Mesenchymal stem cell (in vitro differentiated cells and primary cell): ENCODE results near the gene MRPS27.

Source experiments
- DNase-seq: peaks from one replicate; pipeline ENCODE4 v3.0.0-alpha.2; 2013
- H2AFZ ChIP-seq: one replicate; pipeline ENCODE4 v1.6.1; 2013; ENCODE audit warnings: low read depth, mild to moderate bottlenecking, control low read depth, inconsistent platforms, low read length, moderate library complexity
- H2AK5ac ChIP-seq: 2 replicates; pipeline ENCODE4 v1.6.1; 2013; ENCODE audit warnings: low read length, moderate library complexity, mild to moderate bottlenecking, inconsistent platforms; ENCODE audit not compliant: severe bottlenecking
- H2BK120ac ChIP-seq: one replicate; pipeline ENCODE4 v1.6.1; 2013; ENCODE audit warnings: low read depth, mild to moderate bottlenecking, inconsistent platforms, low read length, moderate library complexity
- H2BK12ac ChIP-seq, 2 experiments: one replicate each; pipeline ENCODE4 v1.6.1; 2013; ENCODE audit warnings: inconsistent platforms in 2 of 2, low read length in 2 of 2, mild to moderate bottlenecking in 2 of 2, moderate library complexity in 2 of 2, control low read depth in 1 of 2
- H2BK15ac ChIP-seq: one replicate; pipeline ENCODE4 v1.6.1; 2013; ENCODE audit warnings: mild to moderate bottlenecking, low read depth, inconsistent platforms; ENCODE audit not compliant: poor library complexity, severe bottlenecking
- H2BK5ac ChIP-seq: 2 replicates; pipeline ENCODE4 v1.6.1; 2013; ENCODE audit warnings: low read depth, mild to moderate bottlenecking, low read length, control low read depth, inconsistent platforms; ENCODE audit not compliant: poor library complexity, severe bottlenecking
- H3K14ac ChIP-seq, 2 experiments: one replicate each; pipeline ENCODE4 v1.6.1; 2013; ENCODE audit warnings: inconsistent platforms in 2 of 2, low read length in 2 of 2, control low read depth in 1 of 2, mild to moderate bottlenecking in 1 of 2, moderate library complexity in 1 of 2
- H3K18ac ChIP-seq, 2 experiments: one replicate each; pipeline ENCODE4 v1.6.1; 2013; ENCODE audit warnings: inconsistent platforms in 2 of 2, low read length in 2 of 2, control low read depth in 1 of 2, low read depth in 1 of 2, mild to moderate bottlenecking in 1 of 2
- H3K23ac ChIP-seq, 2 experiments: one replicate each; pipeline ENCODE4 v1.6.1; 2013; ENCODE audit warnings: inconsistent platforms in 2 of 2, low read length in 2 of 2, mild to moderate bottlenecking in 2 of 2, moderate library complexity in 2 of 2, control low read depth in 1 of 2
- H3K27ac ChIP-seq: 2 replicates; pipeline ENCODE4 v1.5.1; 2013; ENCODE audit warnings: mild to moderate bottlenecking, moderate library complexity, low read length, control low read depth, inconsistent platforms; ENCODE audit not compliant: poor library complexity, severe bottlenecking
- H3K27me3 ChIP-seq, 2 experiments: 2 replicates each; pipeline versions ENCODE4 v1.6.1 to v1.7.0; 2013; ENCODE audit warnings: low read length in 2 of 2, mild to moderate bottlenecking in 2 of 2, moderate library complexity in 2 of 2, control low read depth in 1 of 2, inconsistent platforms in 1 of 2; ENCODE audit not compliant: control insufficient read depth in 1 of 2, insufficient read depth in 1 of 2
- H3K36me3 ChIP-seq, 2 experiments: 2 replicates each; pipeline versions ENCODE4 v1.6.1 to v1.7.0; 2013; ENCODE audit warnings: low read length in 2 of 2, control low read depth in 1 of 2, inconsistent platforms in 1 of 2, low read depth in 1 of 2, mild to moderate bottlenecking in 1 of 2; ENCODE audit not compliant: insufficient read depth in 2 of 2, control insufficient read depth in 1 of 2
- H3K4ac ChIP-seq, 2 experiments: one replicate each; pipeline ENCODE4 v1.6.1; 2013; ENCODE audit warnings: inconsistent platforms in 2 of 2, low read length in 2 of 2, mild to moderate bottlenecking in 2 of 2, moderate library complexity in 2 of 2, control low read depth in 1 of 2, low read depth in 1 of 2
- H3K4me1 ChIP-seq: 2 replicates; pipeline ENCODE4 v1.6.1; 2013; ENCODE audit warnings: low read depth, low read length, control low read depth; ENCODE audit not compliant: control insufficient read depth, insufficient read depth
- H3K4me2 ChIP-seq: 2 replicates; pipeline ENCODE4 v1.6.1; 2013; ENCODE audit warnings: low read length, mild to moderate bottlenecking, inconsistent platforms; ENCODE audit not compliant: poor library complexity, severe bottlenecking
- H3K4me3 ChIP-seq, 2 experiments: 2 replicates each; pipeline versions ENCODE4 v1.5.1 to v1.7.0; 2013; ENCODE audit warnings: low read length in 2 of 2, mild to moderate bottlenecking in 2 of 2, control low read depth in 1 of 2, low read depth in 1 of 2; ENCODE audit not compliant: insufficient read depth in 1 of 2
- H3K79me1 ChIP-seq: replicated peaks from 2 replicates; pipeline ENCODE4 v1.6.1; 2013; ENCODE audit warnings: mild to moderate bottlenecking, control low read depth, low read length, inconsistent platforms; ENCODE audit not compliant: poor library complexity, severe bottlenecking
- H3K9ac ChIP-seq: 2 replicates; pipeline ENCODE4 v1.7.0; 2013; ENCODE audit warnings: mild to moderate bottlenecking, low read length, moderate library complexity
- H3K9me3 ChIP-seq: 2 replicates; pipeline ENCODE4 v1.7.0; 2013; ENCODE audit warnings: mild to moderate bottlenecking, low read length; ENCODE audit not compliant: control insufficient read depth
- H4K8ac ChIP-seq: one replicate; pipeline ENCODE4 v1.6.1; 2013; ENCODE audit warnings: inconsistent platforms, mild to moderate bottlenecking, low read length, moderate library complexity
- H4K91ac ChIP-seq: one replicate; pipeline ENCODE4 v1.6.1; 2013; ENCODE audit warnings: mild to moderate bottlenecking, low read length, inconsistent platforms
- WGBS: methylation state at CpG from one replicate; pipeline ENCODE4 v1.1.7; 2013; ENCODE audit warnings: mixed read lengths; 5-methylcytosine and 5-hydroxymethylcytosine counted together

Gene MRPS27

DNA sequence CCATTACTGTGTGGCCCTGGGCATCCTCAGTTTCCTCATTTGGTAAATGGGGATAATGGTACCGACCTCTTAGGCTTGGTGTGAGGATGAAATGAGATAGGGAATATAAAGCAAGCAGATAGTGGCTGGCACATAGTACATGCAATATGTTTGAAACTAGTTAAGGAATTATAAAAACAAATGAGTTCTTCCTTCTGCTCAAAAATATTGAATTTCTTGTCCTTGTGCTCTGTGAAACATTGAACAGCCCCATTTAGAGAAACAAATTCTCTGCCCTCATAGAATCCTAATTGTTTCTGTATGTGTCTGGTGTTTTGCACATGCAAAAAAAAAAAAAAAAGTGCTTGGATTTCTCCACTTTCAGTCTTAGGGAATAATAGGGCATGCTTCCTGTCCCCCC, 39.8 kb upstream of the MRPS27 start:
- no peak overlapping the region for H4K91ac ChIP-seq
- H3K18ac ChIP-seq = no peak overlapping the region
- H4K8ac ChIP-seq = no peak overlapping the region
- WGBS = 100% methylated on average over 1 of the region's 1 CpG
- no peak overlapping the region for H3K14ac ChIP-seq
- H3K27ac ChIP-seq = no peak overlapping the region
- H2BK12ac ChIP-seq = no peak overlapping the region
- no peaks in the 10 kb centered on the region for H3K4me1 ChIP-seq
- no peak overlapping the region for H3K4me2 ChIP-seq
- H3K4ac ChIP-seq = no peak overlapping the region
- H2BK15ac ChIP-seq = no peak overlapping the region
- no peak overlapping the region for H2BK5ac ChIP-seq
- H3K27me3 ChIP-seq = no peaks in the 10 kb centered on the region
- H3K4me3 ChIP-seq = no peak overlapping the region
- H3K9ac ChIP-seq = no peak overlapping the region
- H2AK5ac ChIP-seq = no peak overlapping the region
- H2BK120ac ChIP-seq = no peak overlapping the region
- H3K36me3 ChIP-seq = peaks cover 10 to 44% of the 10 kb centered on the region in 2 experiments
- no peak for DNase-seq
- H3K23ac ChIP-seq = no peak overlapping the region
- H2AFZ ChIP-seq = no peak overlapping the region
- no peaks in the 10 kb centered on the region for H3K9me3 ChIP-seq
- peaks cover 7% of the 10 kb centered on the region for H3K79me1 ChIP-seq

DNA sequence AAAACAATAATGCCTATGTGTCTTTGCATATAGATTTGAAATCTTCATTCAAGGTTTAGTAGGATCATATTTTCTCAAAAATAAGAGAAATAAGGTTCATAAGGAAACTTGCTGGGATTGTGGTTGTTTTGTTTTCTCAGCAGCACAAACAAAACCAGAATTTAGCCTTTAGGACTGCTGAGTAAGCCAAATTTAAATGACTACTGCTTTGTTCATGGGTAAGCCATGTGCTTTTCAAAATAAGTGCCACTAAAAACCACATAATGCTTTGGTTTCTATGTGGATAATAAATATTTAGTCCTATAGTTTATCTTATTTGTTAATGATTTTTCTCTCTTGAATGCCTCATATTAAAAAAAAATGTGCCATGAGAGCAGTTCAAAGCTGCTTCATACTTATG, 38.9 kb upstream of the MRPS27 start:
- H3K9ac ChIP-seq = no peak overlapping the region
- DNase-seq = no peak
- no peak overlapping the region for H3K27ac ChIP-seq
- no peak overlapping the region for H2BK5ac ChIP-seq
- H3K27me3 ChIP-seq = no peaks in the 10 kb centered on the region
- no peak overlapping the region for H3K14ac ChIP-seq
- no peak overlapping the region for H2BK15ac ChIP-seq
- no peaks in the 10 kb centered on the region for H3K4me1 ChIP-seq
- H3K18ac ChIP-seq = no peak overlapping the region
- H2AK5ac ChIP-seq = no peak overlapping the region
- H3K4me3 ChIP-seq = no peak overlapping the region
- no peak overlapping the region for H3K4me2 ChIP-seq
- no peak overlapping the region for H2AFZ ChIP-seq
- no peaks in the 10 kb centered on the region for H3K9me3 ChIP-seq
- H4K8ac ChIP-seq = no peak overlapping the region
- H3K36me3 ChIP-seq = peaks cover 7 to 49% of the 10 kb centered on the region in 2 experiments
- peaks cover 5% of the 10 kb centered on the region for H3K79me1 ChIP-seq
- no peak overlapping the region for H3K4ac ChIP-seq
- no peak overlapping the region for H2BK120ac ChIP-seq
- no peak overlapping the region for H2BK12ac ChIP-seq
- H4K91ac ChIP-seq = no peak overlapping the region
- H3K23ac ChIP-seq = no peak overlapping the region

DNA sequence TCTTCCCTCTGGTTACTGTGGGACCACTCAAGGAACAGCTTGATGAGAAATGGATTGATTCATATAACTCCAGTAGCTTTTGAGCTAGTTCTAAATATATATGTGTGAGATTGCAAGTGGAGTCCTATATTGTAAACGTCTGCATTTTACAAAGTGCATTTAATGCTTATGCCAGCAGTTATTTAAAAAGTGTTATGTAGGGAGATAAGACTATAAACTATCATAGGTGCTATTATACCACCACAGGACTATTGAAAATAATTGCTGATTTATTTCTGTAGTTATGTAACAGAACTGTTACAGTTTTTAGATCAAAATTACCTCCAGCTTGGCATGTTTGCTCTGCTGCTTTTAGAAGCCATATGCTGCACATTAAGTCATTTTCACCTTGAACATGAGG, 36.3 kb upstream of the MRPS27 start:
- no peak overlapping the region for H3K4me3 ChIP-seq
- H3K18ac ChIP-seq = no peak overlapping the region
- H3K27ac ChIP-seq = no peak overlapping the region
- H2BK12ac ChIP-seq = no peak overlapping the region
- no peak overlapping the region for H2BK120ac ChIP-seq
- no peak overlapping the region for H3K23ac ChIP-seq
- no peak overlapping the region for H2BK15ac ChIP-seq
- H3K36me3 ChIP-seq = peaks cover 7 to 35% of the 10 kb centered on the region in 2 experiments
- no peak overlapping the region for H2BK5ac ChIP-seq
- no peaks in the 10 kb centered on the region for H3K27me3 ChIP-seq
- no peak overlapping the region for H2AK5ac ChIP-seq
- H3K9me3 ChIP-seq = no peaks in the 10 kb centered on the region
- 100% methylated on average over 1 of the region's 1 CpG for WGBS
- H3K14ac ChIP-seq = no peak overlapping the region
- no peak overlapping the region for H2AFZ ChIP-seq
- no peak overlapping the region for H3K9ac ChIP-seq
- no peak overlapping the region for H4K8ac ChIP-seq
- H3K79me1 ChIP-seq = no peaks in the 10 kb centered on the region
- H4K91ac ChIP-seq = no peak overlapping the region
- H3K4ac ChIP-seq = no peak overlapping the region
- no peak overlapping the region for H3K4me2 ChIP-seq
- H3K4me1 ChIP-seq = no peaks in the 10 kb centered on the region
- DNase-seq = no peak

DNA sequence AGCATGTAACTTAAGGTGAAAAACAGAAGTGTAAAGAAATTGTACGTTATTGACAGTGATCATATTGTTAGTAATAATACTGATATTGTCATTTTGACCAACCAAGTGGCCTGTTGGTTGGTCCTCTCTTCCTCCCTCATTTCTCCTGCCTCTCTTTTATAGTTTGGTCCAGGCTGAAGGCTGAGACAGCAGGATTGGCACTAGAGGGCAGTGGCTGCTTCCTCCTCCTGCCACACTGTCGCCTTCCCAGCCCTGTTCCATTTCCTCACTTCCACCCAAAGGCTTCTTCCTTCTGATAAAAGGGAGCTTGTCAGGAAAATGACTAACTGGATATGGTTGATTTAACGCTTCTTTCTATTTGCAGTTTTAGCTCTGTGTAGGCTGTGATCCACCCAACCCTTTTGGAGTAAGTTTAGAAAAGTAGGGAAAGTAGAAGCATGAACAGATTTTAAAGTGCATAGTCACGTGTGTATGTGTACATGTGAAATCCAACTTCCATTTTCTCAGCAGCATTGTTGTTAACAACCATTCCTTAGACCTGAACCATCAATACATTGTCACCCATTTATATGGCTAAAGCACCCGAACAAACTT, 35.8 kb upstream of the MRPS27 start:
- Histone ChIP-seq H2BK12ac (no peak overlapping the region), H3K27ac (no peak overlapping the region), H3K36me3 (peaks cover 5 to 30% of the 10 kb centered on the region in 2 experiments), H4K8ac (no peak overlapping the region), H3K27me3 (no peaks in the 10 kb centered on the region), H2BK15ac (no peak overlapping the region), H2AK5ac (no peak overlapping the region), H2BK120ac (no peak overlapping the region), H3K4ac (no peak overlapping the region), H3K4me3 (no peak overlapping the region), H3K23ac (no peak overlapping the region), H4K91ac (no peak overlapping the region), H3K4me2 (no peak overlapping the region), H3K79me1 (no peaks in the 10 kb centered on the region), H3K9ac (peak overlapping the region; percentile 7), H3K9me3 (no peaks in the 10 kb centered on the region), H3K4me1 (no peaks in the 10 kb centered on the region), H2AFZ (no peak overlapping the region), H3K14ac (no peak overlapping the region), H2BK5ac (no peak overlapping the region), H3K18ac (no peak overlapping the region)
- WGBS = 96% methylated on average over 3 of the region's 5 CpGs
- DNase-seq = peak; percentile 59
